Activated CD4-positive, alpha-beta memory T cell treated with anti-CD3 and anti-CD28 coated beads, Interleukin-2, amount 10 ng/mL, durations not matched to agents 7 days and 5 days (primary cell): ENCODE measurements around the gene TIMM22. TPM values are rescaled to one million over a fixed set of nuclear protein-coding genes. Genes with fewer than 3 reads are reported as not detected.

Source experiments
- CTCF ChIA-PET: fragments of 350-600 bp; sonication (Branson Sonifier 250); formaldehyde crosslinking; loops from one replicate; lab custom pipeline; 2021; ENCODE audit warnings: antibody characterized with exemption, inconsistent platforms; lab: Charles Lee
- POLR2A ChIA-PET: fragments of 350-600 bp; sonication (Branson Sonifier 250); formaldehyde crosslinking; loops from one replicate; lab custom pipeline; 2021; ENCODE audit warnings: antibody characterized with exemption; lab: Charles Lee
- DNase-seq: peaks from one replicate; pipeline ENCODE4 v3.0.0-alpha.2; 2020
- H3K27ac Mint-ChIP-seq: one replicate; pipeline ENCODE4 v1.8.0; 2021; ENCODE audit warnings: mild to moderate bottlenecking, mixed read lengths
- H3K27me3 Mint-ChIP-seq: one replicate; pipeline ENCODE4 v1.8.0; 2021; ENCODE audit warnings: mixed read lengths
- H3K36me3 Mint-ChIP-seq: one replicate; pipeline ENCODE4 v1.8.0; 2021; ENCODE audit warnings: low read depth, mixed read lengths
- H3K4me1 Mint-ChIP-seq: one replicate; pipeline ENCODE4 v1.8.0; 2021; ENCODE audit warnings: mixed read lengths
- H3K4me3 Mint-ChIP-seq: one replicate; pipeline ENCODE4 v1.8.0; 2021; ENCODE audit warnings: mild to moderate bottlenecking, mixed read lengths
- H3K9me3 Mint-ChIP-seq: one replicate; pipeline ENCODE4 v1.8.0; 2021; ENCODE audit warnings: mixed read lengths
- total RNA-seq, 2 experiments: library from RNA; stranded (reverse); gene quantifications; one replicate each; pipeline ENCODE4 v1.2.3, GENCODE V29; 2021

TIMM22 gene
- total RNA-seq, 2 experiments from 2014 or later: 8.1 to 8.2 TPM

DNA sequence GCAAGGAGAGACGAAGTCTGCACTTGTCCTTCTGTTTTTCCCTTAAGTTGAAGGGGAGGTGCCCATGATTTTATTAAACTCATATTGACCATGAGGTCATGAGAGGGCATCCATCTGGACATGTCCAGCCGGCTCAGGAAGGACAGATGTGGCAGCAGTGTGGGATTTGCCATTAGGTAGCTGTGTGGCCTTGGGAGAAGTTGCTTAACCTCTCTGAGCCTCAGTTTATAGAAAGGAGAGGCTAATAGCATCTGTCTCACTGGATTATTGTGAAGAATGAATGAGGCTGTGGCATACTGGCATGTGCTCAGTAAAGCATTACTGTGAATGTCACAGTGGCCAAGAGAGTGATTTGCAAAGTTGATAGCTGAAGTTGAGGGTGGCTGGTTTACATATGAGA is 1.2 kb downstream of the TIMM22 start:
- Mint-ChIP-seq H3K27ac (no peak overlapping the region), H3K4me3 (peak overlapping the region; percentile 91), H3K4me1 (peaks cover 25% of the 10 kb centered on the region), H3K9me3 (peaks cover 19% of the 10 kb centered on the region), H3K27me3 (no peaks in the 10 kb centered on the region), H3K36me3 (peaks cover 39% of the 10 kb centered on the region)
- DNase-seq: no peak
- POLR2A ChIA-PET: interaction anchor here (0.6 to 2.5 kb wide), 3 partner anchors 18 to 504 kb away, joined by 3 to 16 read pairs (median 3); partner anchors contain the start of gene NXN
- CTCF ChIA-PET: interaction anchor here (0.9 to 3.0 kb wide), 4 partner anchors 17 to 296 kb away, joined by 3 to 27 read pairs (median 8); no protein-coding TSS in a partner anchor

DNA sequence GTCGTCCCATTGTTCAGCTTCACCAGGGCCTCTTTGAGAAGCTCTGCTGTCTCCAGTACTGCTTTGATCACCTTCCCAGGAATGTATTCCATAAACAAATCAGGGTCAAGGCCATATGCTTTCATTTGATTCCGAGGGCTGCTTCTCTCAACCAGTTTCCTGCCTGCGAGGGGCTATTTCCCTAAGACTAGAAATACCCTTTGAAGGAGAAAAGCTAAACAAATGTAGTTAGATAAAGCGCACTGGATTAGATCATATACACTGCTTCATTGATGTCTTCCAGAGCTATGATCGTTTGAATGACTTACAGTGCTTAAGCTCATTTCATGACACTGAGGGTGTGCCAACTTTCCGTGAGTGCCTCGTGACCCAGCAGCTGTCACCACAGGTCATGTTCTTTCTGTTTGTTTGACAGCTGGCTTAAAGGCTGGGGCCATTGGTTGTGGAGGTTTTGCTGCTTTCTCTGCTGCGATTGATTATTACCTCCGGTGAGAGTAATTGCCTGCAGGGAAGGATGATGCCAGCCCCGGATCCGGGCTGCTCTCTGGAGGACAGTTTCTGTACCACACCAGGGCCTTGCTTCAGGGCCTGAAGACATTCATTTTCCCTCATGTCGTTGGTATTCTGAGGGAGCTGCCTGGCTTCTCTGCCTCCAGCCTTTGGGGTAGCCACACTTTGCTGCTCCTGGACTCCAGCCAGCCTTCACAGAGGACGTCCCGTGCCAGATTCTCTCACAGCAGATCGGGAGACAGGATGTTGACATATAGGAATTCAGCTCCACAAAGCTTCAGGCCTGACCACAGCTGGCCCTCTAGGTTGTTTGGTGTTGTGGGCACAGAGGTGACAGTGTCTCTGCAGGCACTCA is 3.9 kb downstream of the TIMM22 start:
- peak overlapping the region; percentile 23 for H3K27ac Mint-ChIP-seq

DNA sequence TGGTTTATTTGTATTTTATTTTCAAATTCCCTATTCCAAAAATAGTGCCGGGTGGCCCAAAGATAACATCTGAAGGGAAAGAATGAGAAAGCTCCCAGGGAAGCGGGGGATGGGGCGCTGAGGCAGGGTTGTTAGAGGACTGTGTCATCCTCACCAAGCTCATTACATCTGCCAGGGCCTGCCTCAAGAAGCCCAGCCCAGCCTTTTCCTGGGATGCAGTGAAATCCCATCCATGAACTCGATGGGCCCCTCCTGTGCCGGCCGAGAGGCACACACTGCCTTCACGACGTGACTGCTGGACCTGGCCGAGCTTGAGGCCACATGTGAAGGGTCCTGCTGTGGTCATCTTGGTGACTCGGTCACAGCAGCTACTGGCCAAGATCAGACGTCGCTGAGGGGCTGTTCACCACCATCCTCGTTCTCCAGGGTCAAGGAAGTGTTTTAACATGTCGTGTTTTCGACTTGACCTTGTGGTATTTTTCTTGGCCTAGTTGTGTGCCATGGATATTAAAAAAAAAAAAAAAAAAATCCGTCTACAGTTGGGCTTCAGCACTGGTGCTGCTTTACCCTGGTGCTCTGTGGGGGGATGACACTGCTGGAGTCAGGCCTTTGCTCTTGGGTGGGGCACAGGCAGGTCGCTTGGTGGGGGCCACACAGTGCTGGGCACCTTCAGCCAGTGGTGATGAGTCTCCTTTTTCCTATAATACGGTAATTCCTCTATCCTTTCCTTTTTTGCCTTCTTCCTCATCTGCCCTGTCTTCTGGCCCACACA is 4.9 kb downstream of the TIMM22 start:
- no peak for DNase-seq
- Mint-ChIP-seq H3K27ac (no peak overlapping the region), H3K4me1 (peaks cover 23% of the 10 kb centered on the region), H3K9me3 (no peaks in the 10 kb centered on the region), H3K4me3 (no peak overlapping the region), H3K36me3 (peaks cover 49% of the 10 kb centered on the region), H3K27me3 (no peaks in the 10 kb centered on the region)
- ChIA-PET POLR2A (interaction anchor here (0.9 kb wide), 1 partner anchor 220 kb away, joined by 4 read pairs; the partner anchor contains the start of genes GLOD4 and MRM3), CTCF (interaction anchor here (0.6 kb wide), 1 partner anchor 304 kb away, joined by 3 read pairs; no protein-coding TSS in a partner anchor)

More for the DNA sequence above, 3.9 kb downstream of the TIMM22 start:
- ChIA-PET CTCF (interaction anchor here (1.0 to 2.3 kb wide), 2 partner anchors 20 to 205 kb away, joined by 3 to 10 read pairs; no protein-coding TSS in a partner anchor), POLR2A (interaction anchor here (0.9 to 1.0 kb wide), 2 partner anchors 21 to 219 kb away, joined by 3 to 4 read pairs; partner anchors contain the start of genes GLOD4, MRM3 and NXN)
- H3K9me3 Mint-ChIP-seq: no peaks in the 10 kb centered on the region
- H3K27me3 Mint-ChIP-seq: no peaks in the 10 kb centered on the region
- no peak overlapping the region for H3K4me3 Mint-ChIP-seq
- H3K36me3 Mint-ChIP-seq: peaks cover 48% of the 10 kb centered on the region
- peaks cover 25% of the 10 kb centered on the region for H3K4me1 Mint-ChIP-seq
- DNase-seq: no peak

DNA sequence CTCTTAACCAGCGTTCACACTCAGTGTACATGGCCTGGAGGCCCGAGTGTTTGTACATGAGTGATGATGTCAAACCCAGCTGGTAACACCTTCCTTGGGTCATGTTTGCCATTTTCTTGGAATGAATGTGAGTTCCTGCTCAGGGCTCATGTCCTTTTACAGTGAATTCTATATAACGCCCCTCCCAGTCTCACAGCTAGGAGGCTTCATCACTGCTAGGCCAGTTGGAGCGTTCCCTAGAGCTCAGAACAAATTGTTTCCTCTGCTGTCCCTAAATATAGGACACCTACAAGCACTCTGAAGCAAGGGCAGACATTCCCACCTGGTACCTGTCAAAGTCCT is 5.5 kb downstream of the TIMM22 start:
- POLR2A ChIA-PET: no interaction called here
- Mint-ChIP-seq H3K4me3 (no peak overlapping the region), H3K27ac (no peak overlapping the region)

DNA sequence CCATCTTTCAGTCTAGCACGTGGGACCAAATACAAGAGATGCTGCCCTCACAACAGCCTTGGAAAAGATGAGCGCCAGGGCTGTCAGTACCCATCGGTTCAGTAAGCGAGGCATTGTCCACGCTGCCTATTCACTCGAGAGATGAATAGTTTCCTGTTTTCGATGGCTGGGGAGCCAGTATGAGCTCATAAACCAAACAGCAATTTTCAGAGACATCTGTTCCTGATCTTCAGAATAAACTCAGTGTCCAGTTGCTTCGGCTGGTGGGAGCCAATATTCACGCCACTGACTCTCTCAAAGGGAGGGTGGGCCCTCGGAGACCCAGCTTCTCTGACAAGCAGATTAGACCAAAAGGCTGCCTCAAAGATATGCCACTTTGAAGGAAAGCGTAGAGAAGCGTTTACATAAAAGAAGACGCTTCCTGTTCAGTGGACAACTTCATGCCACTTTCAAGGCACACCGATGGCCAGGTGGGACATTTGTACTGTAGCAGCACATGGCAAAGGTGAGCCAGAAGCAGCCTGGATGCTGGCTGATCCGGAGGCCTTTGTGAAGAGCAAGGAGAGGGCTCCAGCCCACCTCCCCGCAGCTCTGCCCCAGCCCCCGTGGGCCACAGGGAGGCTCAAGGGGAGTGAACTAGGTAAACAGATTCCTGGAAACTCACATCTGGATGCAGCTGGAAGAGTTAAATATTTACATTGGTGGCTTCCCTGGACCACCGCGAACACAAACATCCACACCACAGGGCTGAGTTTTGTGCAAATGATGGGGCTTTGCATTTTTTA is 6.0 kb downstream of the TIMM22 start:
- Mint-ChIP-seq H3K4me1 (peaks cover 16% of the 10 kb centered on the region), H3K27me3 (no peaks in the 10 kb centered on the region), H3K36me3 (peaks cover 53% of the 10 kb centered on the region), H3K27ac (no peak overlapping the region), H3K9me3 (no peaks in the 10 kb centered on the region), H3K4me3 (no peak overlapping the region)
- ChIA-PET CTCF (no interaction called here), POLR2A (no interaction called here)
- no peak for DNase-seq

More for the DNA sequence above, 5.5 kb downstream of the TIMM22 start:
- DNase-seq: no peak
- CTCF ChIA-PET: interaction anchor here (0.6 kb wide), 1 partner anchor 304 kb away, joined by 3 read pairs; no protein-coding TSS in a partner anchor
- H3K36me3 Mint-ChIP-seq: peaks cover 49% of the 10 kb centered on the region
- no peaks in the 10 kb centered on the region for H3K27me3 Mint-ChIP-seq
- H3K9me3 Mint-ChIP-seq: no peaks in the 10 kb centered on the region
- H3K4me1 Mint-ChIP-seq: peaks cover 20% of the 10 kb centered on the region

DNA sequence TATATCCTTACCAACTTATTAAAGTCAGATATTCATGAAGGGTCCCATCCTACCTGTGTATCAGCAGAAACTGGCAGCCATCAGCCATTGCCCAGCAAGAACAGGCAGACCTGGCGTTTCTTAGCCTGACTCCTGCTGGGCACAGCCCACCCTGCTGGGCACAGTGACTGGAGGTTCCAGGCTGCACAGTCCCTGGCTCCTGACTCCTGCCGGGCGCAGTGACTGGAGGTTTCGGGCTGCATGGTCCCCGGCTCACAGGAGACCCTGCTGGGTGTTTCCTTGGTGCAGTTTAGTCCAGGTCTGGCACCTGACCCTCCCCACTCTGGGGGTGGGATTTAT is 6.7 kb downstream of the TIMM22 start:
- H3K36me3 Mint-ChIP-seq: peaks cover 55% of the 10 kb centered on the region
- no peaks in the 10 kb centered on the region for H3K9me3 Mint-ChIP-seq
- DNase-seq: no peak
- POLR2A ChIA-PET: no interaction called here
- H3K27me3 Mint-ChIP-seq: no peaks in the 10 kb centered on the region
- H3K4me3 Mint-ChIP-seq: no peak overlapping the region
- CTCF ChIA-PET: no interaction called here
- no peak overlapping the region for H3K27ac Mint-ChIP-seq
- peaks cover 10% of the 10 kb centered on the region for H3K4me1 Mint-ChIP-seq

DNA sequence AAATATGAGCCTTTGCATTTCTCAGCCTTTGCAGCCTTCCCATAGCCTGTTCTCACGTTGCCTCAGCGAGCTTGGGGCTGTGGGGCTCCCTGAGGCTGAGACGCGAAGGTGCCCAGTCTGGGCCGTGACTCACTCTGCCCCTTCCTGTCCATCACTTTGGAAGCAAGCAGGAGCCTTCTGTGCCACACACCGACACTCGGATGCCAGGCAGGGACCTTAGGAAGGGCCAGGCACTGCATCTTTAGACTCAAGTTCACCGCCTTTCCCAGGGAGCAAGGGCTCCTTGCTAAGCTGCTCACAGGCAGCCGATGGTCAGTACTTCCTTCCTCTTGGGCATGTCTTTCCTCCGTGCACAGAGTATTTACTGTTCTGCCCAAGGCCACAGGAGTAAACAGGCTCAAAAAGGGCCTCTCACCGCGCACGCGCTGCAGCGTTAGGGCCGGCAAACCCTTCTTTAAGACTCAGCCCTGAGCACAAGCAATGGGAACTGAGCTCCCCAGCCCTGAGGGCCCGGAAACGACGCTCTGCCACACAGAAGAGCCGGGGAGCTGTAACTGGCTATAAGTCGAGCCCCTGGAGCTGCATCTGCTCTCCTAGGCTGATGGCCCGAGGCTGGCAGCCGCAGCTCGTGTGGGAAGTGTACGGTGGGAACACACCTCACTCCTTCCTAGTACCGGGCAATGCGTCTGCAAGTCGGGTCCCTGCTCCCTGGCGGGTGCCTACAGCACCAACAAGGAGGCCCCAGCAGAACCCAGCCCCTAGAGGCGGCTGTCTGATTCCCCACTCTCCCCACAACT is 7.2 kb downstream of the TIMM22 start:
- Mint-ChIP-seq H3K9me3 (no peaks in the 10 kb centered on the region), H3K27ac (no peak overlapping the region), H3K27me3 (no peaks in the 10 kb centered on the region), H3K4me3 (no peak overlapping the region), H3K4me1 (peaks cover 5% of the 10 kb centered on the region), H3K36me3 (peaks cover 52% of the 10 kb centered on the region)
- ChIA-PET CTCF (no interaction called here), POLR2A (no interaction called here)
- no peak for DNase-seq

DNA sequence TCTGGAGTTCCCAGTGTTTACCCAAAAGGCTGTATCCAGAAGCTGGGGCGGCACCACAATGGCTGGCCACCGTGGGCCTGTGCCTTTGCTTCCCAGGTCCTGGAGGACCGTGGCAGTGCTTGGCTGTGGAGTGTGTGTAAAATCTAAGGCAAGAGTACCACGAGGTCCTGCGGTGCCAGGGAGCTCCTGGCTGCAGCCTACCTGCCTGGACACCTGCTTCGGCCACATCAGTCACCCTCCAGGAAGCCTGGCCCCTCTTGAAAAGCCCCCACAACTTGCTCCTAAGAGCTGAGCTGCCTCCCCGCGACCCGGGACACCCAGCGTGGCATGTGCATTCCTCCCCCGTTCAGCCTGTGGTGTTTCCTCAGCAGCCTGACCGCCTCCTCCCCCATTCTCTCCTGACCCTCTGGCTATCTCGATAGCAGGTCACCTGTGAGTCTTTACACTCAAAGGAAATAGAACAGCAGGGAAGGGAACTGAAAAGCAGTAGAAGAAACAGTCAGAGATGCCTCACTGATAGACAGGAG is 7.9 kb downstream of the TIMM22 start:
- Mint-ChIP-seq H3K4me3 (no peak overlapping the region), H3K27ac (no peak overlapping the region), H3K36me3 (peaks cover 47% of the 10 kb centered on the region), H3K4me1 (no peaks in the 10 kb centered on the region), H3K27me3 (no peaks in the 10 kb centered on the region), H3K9me3 (no peaks in the 10 kb centered on the region)
- CTCF ChIA-PET: no interaction called here
- POLR2A ChIA-PET: no interaction called here
- no peak for DNase-seq

DNA sequence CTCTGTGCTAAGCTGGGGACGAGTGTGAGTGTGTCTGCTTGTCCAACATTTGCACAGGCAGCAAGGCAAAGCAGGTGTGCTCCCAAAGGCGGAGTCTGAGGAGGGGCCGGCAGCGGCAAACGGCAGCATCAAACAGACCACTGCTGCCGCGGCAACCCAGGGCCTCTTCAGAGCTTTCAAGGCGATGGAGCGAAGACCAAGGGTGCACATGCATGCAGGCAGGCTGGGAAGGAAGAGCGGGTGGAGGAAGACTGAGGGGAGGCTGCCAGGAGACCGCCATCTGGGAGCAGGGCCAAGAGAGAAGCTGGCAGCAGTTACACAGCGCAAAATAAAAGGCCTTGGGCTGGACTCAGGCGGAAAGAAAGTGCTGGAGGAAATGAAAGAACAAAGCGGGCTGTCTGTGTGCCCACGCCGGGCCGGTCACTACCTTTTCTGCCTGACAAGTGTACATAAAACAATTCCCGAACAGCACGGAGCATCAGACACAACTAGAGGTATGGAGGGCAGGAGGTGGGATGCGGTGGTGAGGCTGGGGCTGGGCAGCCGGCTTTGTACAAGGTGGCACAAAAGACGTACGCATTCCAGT is 8.5 kb downstream of the TIMM22 start:
- POLR2A ChIA-PET: no interaction called here
- DNase-seq: no peak
- H3K27ac Mint-ChIP-seq: no peak overlapping the region
- H3K27me3 Mint-ChIP-seq: no peaks in the 10 kb centered on the region
- no peaks in the 10 kb centered on the region for H3K4me1 Mint-ChIP-seq
- H3K9me3 Mint-ChIP-seq: no peaks in the 10 kb centered on the region
- H3K36me3 Mint-ChIP-seq: peaks cover 44% of the 10 kb centered on the region
- H3K4me3 Mint-ChIP-seq: no peak overlapping the region
- CTCF ChIA-PET: no interaction called here

DNA sequence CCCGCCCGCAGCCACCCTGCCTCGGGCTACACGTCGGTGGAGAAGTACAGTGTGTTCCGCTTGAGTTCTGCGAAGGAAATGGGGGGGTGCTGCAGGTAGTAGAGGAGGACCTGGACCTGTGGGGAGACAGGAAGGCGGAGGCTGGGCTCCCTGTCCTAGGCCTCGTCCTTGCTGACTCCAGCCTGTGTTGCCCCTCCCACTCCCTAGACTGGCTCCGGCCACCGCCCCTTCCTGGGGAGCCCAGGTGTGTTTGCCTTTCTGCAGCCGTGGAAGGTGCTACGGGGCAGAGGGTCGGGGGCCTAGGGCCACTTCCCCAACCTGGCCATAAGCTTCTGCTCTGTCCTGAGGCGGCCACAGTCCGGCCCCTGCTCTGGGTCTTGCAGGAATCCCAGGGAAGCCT is 9.1 kb downstream of the TIMM22 start:
- POLR2A ChIA-PET: no interaction called here
- peaks cover 38% of the 10 kb centered on the region for H3K36me3 Mint-ChIP-seq
- H3K27me3 Mint-ChIP-seq: no peaks in the 10 kb centered on the region
- no peaks in the 10 kb centered on the region for H3K4me1 Mint-ChIP-seq
- H3K4me3 Mint-ChIP-seq: no peak overlapping the region
- H3K27ac Mint-ChIP-seq: no peak overlapping the region
- no peaks in the 10 kb centered on the region for H3K9me3 Mint-ChIP-seq
- CTCF ChIA-PET: no interaction called here
- DNase-seq: no peak

DNA sequence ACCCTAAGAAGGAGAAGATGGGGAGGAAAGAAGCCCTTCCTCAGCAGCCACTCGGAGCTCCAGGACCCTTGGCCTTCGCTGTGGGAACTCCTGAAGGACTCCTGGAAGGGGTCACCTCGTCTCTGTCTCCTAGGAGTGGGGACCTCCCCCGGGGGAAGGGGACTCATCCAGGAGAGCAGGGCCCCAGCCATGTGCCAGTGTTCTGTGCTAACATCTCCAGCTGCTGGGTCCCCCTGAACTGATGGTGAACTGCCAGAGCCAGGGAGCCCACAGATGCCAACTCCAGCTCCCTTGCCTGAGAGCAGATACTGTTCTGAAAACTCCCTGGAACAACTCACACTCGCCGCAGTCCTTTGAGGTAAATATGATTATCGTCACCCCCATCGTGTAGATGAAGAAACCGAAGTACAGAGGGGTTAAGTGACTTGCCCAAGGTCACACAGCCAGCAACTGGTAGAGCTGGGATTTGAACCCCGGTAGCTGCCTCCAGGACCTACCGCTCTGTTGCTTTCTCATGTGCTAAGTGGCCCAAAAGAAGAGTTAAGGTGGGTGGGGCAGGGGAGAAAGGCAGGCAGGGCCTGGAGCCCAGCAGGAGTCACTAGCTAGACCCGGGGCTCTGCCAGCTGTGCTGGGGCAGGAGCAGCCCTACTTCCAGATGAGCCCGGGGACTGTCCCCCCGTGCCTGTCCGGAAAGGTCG is 10.5 kb downstream of the TIMM22 start:
- H3K4me1 Mint-ChIP-seq: no peaks in the 10 kb centered on the region
- no peaks in the 10 kb centered on the region for H3K9me3 Mint-ChIP-seq
- H3K36me3 Mint-ChIP-seq: peaks cover 30% of the 10 kb centered on the region
- no peak for DNase-seq
- CTCF ChIA-PET: no interaction called here
- no peak overlapping the region for H3K4me3 Mint-ChIP-seq
- no peak overlapping the region for H3K27ac Mint-ChIP-seq
- H3K27me3 Mint-ChIP-seq: no peaks in the 10 kb centered on the region
- POLR2A ChIA-PET: no interaction called here
